ENCODE data around the gene CD2.

The CD2 gene

DNA sequence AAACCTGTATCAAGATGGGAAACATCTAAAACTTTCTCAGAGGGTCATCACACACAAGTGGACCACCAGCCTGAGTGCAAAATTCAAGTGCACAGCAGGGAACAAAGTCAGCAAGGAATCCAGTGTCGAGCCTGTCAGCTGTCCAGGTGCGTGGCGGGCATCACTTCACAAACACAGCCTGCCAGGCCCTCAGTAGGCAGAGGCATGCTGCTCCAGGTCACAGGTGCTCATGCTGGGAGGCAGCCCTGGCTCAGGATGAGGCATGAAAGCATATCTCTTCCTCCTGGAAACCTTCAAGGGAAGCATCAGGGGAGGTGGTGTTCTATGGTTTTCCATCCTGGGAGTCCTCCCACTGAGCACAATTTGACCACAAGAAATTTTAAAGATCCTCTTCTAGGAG, 6.3 kb downstream of the CD2 start:
- no peak for DNase-seq (ENCODE audit: low spot score)

DNA sequence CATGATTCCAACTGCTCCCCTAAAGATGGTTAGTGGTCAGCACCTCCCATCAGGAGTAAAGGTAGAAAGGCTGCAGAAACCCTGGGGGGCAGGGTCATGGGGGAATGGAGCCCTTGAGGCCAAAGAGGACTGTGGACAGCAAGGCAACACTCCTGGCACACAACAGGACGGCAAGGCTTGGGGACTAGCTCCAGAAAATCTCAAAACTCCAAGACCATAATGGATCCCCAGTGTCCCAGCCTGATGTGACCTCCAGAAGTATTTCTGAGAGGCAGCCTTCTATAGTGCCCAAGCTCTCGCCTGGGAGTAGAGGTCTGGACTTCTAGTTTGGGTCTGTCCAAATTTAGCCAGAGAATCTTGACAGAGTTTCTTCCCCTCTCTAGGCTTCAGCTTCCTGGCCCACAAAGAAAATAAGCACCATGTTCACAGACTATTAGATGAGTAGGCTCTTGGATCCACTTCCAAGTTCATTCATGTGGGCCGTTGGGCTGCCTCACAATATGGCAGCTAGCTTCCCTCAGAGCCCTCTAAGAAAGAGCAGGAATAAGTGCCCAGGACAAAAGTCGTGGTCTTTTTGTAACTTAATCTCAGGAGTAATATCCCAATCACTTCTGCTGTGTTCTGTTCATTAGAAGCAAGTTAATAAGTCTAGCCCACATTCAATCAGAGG, 6.9 kb downstream of the CD2 start:
- DNase-seq (ENCODE audit: low spot score), result no peak

DNA sequence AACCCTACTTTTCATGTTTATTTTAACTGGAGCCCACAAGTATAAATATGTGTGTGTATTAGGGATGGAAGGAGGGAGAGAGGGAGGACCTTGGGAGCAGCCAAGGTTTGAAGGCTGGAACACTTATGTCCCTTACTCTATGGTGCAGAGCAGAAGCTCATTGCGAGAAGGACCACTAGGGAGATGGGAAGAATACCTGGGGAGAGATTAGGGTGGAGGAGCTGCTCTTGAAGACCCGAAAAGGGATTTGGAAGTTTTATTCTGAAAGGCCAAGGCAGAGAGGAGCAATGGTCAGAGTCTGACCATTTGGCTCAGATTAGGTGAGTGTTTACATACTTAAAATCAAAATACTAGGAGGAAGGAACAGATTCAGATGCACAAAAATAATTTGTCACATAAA, 8.1 kb downstream of the CD2 start:
- DNase-seq (ENCODE audit: low spot score), result no peak

DNA sequence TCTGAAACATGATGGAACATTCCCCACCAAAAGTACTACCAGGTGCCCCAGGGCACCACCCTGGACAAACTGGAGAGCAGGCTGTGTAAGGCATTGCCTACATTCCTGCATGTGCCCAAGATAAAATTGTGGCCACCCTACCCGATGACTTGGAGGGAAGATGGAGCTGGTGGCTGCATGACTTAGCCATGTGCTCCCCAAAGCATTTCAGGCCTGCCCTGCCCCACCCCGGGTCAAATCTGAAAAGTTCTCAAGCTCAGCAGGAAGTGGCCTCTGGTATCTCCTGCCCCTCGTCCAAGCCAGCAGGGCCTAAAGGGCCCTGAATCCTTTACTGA, 8.5 kb downstream of the CD2 start:
- no peak for DNase-seq (ENCODE audit: low spot score)

DNA sequence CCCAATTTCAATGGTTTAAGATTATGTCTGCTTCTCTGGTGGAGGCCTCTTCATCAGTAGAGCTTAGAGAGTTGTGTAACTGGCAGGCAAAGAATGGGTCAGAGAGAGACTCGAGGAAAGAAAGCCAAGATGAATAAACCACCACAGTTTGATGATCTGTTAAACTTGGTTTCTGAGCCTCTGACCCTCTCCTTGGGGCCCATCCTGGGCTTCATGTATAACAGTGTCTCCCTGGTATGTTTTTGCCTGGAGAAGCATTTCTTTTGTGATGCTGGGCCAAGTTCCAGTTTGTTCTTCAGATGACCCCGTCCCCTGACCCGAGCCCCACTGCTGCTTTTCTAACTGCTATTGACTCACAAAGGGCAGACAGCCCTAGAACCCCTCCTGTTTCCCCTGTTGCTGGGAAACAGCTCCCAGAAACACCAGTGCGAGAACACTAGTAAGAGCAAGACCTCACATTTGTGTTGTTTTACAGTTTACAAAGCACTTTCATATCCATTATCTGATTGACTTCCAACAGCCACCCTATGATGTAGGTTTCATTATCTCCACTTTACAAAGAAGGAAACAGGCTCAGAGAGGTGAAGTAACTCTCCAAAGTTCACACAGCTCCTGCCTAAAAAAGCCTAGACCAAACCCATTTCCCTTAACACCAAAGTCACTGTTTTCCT, 9.0 kb downstream of the CD2 start:
- DNase-seq (ENCODE audit: low spot score), result no peak

DNA sequence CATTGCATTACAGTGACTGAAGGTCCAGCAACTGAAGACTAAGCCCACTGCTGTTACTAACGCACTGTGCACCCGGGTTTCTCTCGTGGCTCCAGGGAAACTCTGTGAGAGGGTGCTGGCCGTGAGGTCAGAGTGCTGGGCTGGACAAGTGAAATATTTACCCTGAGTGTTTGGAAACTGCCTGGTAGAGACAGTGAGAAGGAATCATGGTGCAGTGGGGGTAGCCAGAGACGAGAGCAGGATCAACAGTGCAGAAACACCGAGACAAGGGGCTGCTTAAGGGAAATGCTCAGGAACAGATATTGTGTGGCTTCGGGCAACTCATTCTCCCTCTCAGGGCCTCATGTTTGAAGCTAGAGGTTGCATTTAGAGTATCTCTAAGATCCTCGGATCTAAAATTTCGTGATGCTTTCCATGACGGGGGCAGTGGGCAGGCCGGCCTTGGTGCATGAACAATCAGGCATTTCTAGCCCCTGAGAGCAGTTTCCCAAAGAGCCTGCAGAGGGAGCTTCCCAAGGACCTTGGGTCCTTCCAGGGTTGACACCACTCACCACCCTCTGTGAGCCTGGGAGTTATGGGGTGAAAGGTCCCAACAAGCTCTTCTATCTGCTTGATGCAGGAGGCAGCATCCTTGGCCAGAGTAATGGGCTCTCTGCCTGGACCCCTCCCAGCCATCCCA, 9.7 kb downstream of the CD2 start:
- DNase-seq (ENCODE audit: low spot score), result no peak

DNA sequence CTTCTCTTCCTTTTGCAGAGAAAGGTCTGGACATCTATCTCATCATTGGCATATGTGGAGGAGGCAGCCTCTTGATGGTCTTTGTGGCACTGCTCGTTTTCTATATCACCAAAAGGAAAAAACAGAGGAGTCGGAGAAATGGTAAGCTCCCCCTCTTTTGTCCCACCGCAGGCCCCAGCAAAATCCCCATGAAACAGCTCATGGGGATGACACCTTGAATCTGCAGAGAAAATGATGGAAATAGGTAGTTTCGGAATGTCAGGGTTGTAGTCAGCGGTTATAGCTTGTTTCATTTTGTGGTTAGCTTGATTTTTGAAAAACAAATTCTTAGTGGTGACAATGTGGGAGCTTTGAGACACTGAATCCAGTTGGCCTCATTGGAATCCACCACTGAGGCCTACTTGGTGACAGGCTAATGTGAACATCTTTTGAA, 10.3 kb downstream of the CD2 start:
- no peak for DNase-seq (ENCODE audit: low spot score)

DNA sequence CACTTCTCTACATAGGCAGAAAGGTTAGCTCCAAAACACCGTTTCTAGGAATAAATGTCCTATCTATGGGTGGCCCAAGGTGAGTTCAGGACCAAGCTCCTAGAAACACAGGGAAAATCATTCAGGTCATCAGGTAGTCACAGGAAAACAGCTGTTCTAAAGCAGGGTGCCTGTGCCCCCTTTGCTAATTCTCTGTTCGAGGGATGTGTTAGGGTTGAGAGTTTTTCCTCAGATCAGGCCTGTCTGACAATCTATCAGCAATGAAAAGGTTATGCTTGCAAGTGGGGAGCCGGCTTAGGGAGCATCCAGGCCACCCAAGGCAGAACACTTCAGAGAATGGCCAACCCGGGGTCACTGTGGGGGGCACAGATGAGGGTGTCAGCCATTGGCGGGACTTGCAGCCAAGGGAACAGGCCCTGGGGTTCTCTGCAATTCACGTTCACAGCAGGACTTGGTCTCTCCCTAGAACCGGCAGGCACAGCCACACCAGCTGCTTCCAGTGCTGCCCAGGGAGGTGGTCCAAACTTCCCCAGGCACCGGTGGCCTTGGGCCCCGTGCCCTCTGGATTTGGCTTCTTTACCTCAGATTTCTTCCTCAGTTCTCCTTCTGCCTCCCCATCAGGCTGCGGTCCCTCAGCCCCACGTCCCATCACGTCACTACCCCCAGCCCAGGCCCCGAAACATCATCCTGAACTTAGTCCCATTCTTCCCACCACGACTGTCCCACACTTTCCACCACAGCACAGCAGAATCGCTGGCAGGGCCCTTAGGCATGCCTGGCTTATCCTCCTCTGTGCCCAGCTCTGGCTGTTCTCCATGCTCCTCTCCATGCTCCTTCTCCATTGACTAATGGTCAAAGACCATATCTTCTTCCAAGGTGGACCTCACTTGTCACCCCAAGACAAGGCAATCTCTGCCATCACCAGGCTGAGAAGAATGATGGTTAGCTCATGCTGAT, 11.0 kb downstream of the CD2 start:
- no peak for DNase-seq (ENCODE audit: low spot score)

DNA sequence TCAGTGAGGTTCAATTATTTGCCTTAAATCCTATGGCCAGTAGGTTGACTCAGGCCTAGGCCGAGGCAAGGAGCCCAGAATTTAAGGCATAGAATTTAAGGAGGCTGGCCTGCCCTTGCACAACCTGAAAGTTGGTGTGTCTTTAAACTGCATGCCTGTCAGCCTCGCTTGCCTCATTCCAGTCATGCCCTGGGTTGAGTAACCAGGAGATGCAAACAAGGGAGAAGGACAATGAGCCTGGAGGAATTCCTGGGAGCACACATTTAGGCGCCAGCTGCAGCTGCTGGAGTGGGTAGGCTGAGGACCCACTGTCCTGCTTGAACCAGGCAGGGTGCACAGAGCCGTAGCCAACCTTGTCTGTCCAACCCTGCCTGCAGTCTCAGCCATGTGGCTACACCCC, 11.7 kb downstream of the CD2 start:
- no peak for DNase-seq (ENCODE audit: low spot score)

DNA sequence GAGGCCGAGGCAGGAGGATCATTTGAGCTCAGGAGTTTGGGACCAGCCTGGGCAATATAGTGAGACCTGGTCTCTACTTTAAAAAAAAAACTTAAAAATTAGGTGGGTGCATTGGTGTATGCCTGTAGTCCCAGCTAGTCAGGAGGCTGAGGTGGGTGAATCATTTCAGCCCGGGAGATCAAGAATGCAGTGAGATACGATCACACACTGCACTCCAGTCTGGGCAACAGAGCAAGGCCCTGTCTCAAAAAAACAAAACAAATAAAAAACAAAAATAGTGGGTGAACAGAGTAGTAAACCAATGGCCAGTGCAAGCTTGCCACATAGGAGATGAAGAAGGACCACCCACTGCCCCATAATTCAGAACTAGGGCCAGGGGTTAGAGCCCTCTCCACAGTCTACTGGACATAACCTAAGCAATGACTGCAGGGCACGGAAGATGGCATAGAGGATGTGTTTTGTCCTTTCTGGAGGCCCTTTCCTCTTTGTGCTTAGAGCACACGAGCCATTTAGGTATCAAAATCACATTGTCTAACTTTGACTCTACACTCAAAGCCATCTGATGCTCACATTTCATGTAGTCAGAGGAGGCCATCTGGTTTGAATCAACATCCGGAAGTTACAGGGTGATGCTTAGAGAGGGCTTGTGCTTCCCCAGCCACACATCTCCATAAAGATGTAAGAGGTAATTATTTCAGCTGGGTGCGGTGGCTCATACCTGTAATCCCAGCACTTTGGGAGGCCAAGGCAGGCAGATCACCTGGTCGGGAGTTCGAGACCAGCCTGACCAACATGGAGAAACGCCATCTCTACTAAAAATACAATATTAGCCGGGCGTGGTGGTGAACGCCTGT, 12.6 kb downstream of the CD2 start:
- DNase-seq (ENCODE audit: low spot score), result no peak

DNA sequence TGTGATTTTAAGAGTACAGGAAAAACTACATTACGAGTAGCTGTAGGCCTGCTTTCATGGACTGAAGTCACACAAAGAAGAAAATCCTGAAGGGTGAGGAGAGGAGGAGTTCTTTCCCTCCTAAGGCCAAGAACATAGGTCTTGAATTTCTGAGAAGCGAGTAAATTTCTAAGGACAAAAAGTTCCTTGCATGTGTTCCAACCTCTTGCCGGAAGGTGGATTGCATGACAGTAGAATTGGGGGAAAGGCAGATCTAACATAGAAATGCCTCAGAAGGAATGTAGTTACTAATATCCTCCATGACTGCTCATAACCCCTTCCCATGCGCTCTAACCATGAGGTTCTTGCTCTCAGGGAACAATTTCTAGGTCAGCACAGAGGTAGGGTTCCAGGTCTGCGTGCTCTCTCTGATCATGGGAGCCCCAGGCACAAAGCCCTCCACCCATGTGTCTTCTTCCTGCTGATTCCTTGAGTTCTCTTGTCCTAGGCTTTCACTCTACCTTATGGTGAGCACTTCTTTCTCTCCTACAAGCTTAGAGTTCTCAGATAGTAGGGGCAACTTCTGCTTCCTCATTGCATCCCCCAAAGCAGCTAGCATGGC, 13.7 kb downstream of the CD2 start:
- DNase-seq (ENCODE audit: low spot score), result no peak

DNA sequence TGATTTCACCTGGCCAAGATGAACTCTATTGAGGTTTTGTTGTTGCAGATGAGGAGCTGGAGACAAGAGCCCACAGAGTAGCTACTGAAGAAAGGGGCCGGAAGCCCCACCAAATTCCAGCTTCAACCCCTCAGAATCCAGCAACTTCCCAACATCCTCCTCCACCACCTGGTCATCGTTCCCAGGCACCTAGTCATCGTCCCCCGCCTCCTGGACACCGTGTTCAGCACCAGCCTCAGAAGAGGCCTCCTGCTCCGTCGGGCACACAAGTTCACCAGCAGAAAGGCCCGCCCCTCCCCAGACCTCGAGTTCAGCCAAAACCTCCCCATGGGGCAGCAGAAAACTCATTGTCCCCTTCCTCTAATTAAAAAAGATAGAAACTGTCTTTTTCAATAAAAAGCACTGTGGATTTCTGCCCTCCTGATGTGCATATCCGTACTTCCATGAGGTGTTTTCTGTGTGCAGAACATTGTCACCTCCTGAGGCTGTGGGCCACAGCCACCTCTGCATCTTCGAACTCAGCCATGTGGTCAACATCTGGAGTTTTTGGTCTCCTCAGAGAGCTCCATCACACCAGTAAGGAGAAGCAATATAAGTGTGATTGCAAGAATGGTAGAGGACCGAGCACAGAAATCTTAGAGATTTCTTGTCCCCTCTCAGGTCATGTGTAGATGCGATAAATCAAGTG, 14.3 kb downstream of the CD2 start:
- no peak for DNase-seq (ENCODE audit: low spot score)

DNA sequence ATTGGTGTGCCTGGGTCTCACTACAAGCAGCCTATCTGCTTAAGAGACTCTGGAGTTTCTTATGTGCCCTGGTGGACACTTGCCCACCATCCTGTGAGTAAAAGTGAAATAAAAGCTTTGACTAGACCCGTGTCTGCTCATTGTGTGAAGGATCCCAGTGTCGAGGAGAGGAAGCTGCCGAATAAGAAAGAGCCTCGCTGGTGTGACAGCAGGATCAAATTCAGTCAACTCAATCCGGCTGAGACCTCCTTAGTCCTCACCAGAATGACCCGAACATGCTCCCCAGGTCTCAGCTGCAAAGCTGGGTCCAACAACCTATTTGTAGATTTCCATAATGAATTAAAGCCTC, 14.8 kb downstream of the CD2 start:
- DNase-seq (ENCODE audit: low spot score), result no peak

DNA sequence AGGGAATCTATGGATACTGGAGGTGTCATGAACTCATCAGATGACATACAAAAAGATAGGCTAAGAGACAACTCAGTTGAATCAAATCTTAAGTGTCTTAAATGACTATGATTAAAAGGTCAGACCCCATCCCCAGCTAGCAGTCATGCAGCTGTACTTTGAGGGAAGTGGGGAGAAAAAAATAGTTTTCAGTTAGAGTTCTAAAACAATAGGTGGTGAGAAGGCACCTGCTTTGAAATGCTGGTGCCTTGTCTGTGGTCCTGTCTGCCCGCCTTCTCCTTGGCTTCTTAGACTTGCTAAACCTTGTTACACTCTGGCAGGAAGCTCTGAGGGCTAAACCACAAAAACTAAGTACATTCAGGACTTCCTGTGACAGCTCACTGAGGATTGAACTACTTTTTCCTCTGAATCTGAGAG, 15.3 kb downstream of the CD2 start:
- DNase-seq (ENCODE audit: low spot score), result no peak

DNA sequence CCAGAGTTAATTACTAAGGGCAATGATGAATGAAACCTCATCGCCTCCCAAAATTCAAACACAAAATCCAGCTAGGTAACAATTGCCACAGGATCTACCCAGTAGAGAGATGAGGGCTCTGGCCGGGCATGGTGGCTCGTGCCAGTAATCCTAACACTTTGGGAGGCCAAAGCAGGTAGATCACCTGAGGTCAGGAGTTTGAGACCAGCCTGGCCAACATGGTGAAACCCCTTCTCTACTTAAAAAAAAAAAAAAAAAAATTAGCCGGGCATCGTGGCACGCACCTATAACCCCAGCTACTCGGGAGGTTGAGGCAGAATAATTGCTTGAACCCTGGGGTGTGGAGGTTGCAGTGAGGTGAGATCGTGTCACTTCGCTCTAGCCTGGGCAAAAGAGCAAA, 15.8 kb downstream of the CD2 start:
- DNase-seq (ENCODE audit: low spot score), result no peak

DNA sequence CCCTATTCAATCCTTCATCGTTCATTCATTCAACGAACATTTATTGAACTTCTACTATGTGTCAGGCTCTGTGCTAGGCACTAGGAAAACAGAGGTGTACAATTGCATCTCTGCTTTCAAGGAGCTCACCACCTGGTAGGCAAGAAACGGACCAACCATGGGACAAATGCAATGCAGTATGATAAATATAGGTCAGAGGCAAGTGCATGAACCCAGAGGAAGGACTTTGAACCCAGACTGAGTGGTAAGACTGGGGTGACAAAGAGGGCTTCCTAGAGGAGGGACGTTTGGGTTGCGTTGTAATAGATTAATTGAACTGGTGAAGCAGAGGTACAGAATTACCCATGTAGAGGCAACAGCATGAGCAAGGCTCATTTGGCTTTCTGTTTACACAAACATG, 16.4 kb downstream of the CD2 start:
- no peak for DNase-seq (ENCODE audit: low spot score)

DNA sequence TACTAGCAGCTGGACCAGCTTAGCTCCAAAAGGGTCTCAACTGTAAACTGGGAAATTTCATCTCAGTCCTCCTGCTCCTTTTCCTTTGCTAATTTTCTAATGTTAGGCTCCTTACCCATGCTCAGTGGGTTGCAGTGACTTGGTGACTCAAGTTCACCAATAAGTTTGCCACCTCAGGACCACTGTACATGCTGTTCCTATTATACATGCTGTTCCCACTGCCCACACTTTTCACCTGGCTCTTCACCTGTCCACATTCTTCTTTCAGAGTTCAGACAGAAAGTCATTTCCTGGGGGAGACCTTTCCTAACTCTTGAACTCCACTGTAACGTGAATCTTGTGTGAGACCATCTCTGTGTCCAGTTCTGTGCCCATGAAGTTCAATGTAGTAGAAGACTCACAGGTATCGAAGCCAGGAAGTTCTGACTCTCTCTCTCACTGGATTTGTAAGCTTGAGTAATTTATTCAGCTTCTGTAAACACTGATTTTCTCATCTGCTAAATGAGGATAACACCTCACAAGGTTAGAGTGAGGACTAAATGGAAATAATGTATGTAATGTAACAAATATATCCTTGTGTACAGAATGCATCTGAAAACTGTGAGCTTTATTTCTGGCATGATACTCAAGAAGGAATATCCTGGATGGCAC, 17.9 kb downstream of the CD2 start:
- no peak for DNase-seq (ENCODE audit: low spot score)

DNA sequence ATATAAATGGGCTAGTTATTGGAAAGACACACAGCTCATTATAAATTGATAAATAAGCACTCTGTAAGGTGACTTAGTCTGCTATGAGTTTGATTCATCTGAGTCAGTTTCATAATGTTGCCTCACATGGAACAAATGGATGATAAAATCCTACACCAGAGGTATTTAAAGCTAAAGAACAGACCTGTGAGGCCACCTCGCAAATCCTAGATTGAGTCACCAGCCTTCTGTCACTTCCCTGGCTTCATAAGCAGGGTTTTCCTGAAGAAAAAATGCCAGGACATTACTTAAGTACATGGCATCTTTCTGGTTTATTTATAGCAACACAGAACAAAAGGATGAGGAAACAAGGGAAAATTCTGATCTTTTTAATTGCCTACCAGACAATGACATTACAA, 18.4 kb downstream of the CD2 start:
- no peak for DNase-seq (ENCODE audit: low spot score)

DNA sequence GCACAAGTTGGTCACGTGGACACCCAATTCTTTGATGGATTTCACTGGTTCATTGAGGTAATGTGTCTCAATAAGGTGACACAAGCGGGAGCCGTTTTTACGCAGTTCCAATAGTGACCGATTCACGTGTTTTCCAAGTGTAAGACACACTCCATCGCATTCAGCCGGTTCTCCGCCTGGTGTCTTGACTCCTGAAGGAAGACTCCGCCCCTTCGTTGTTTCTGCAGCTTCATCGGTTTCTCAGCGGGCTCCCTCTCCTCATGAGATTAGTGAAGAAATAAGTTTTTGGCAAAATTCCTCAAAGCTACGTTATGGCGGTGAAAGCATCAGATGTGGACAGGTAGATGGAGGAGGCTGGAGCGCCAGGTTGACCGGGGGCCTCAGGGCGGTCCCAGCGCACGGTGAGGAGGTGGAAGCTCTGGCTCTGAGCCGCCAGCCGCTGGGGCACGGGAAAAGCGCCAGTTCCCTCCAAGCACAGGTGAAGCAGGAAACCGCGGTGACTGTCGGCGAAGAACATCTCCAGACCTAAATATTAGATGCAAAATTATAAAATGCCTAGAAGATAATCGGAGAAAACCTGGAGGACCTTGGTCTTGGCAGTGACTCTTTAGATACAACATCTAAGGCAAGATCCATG, 21.0 kb downstream of the CD2 start:
- DNase-seq (ENCODE audit: low spot score), result no peak
